ENCODE measurements around the gene KCNG3.

The KCNG3 gene

GRCh38 chr2:42493468-42494354 is at the start of gene KCNG3:
TSS of gene KCNG3 (minus strand) at chr2:42493982. CDS start at chr2:42493501, 481 bp downstream.
- DNase-seq (ENCODE audit: low read depth): no peak

- DNase-seq (ENCODE audit: low read depth): no peak
Observed at GRCh38 chr2:42542871-42543270, 49.1 kb upstream of the KCNG3 start.

- DNase-seq (ENCODE audit: low read depth): no peak
Observed at GRCh38 chr2:42537493-42537892, 43.7 kb upstream of the KCNG3 start.

GRCh38 chr2:42532397-42532796 is 38.6 kb upstream of the KCNG3 start:
- DNase-seq (ENCODE audit: low read depth): no peak

- no peak for DNase-seq (ENCODE audit: low read depth)
Observed at GRCh38 chr2:42523341-42523740, 29.6 kb upstream of the KCNG3 start.

GRCh38 chr2:42522035-42522434 is 28.3 kb upstream of the KCNG3 start:
- DNase-seq (ENCODE audit: low read depth): no peak

- DNase-seq (ENCODE audit: low read depth): no peak
Observed at GRCh38 chr2:42519624-42520023, 25.8 kb upstream of the KCNG3 start.

GRCh38 chr2:42516418-42516901 is 22.7 kb upstream of the KCNG3 start:
- DNase-seq (ENCODE audit: low read depth): no peak

GRCh38 chr2:42513252-42513918 is 19.6 kb upstream of the KCNG3 start:
- no peak for DNase-seq (ENCODE audit: low read depth)

- no peak for DNase-seq (ENCODE audit: low read depth)
Observed at GRCh38 chr2:42510608-42511243, 16.9 kb upstream of the KCNG3 start.

- no peak for DNase-seq (ENCODE audit: low read depth)
Observed at GRCh38 chr2:42510191-42510590, 16.4 kb upstream of the KCNG3 start.

- DNase-seq (ENCODE audit: low read depth): no peak
Observed at GRCh38 chr2:42504364-42505230, 10.8 kb upstream of the KCNG3 start.

- no peak for DNase-seq (ENCODE audit: low read depth)
Observed at GRCh38 chr2:42503291-42503690, 9.5 kb upstream of the KCNG3 start.

GRCh38 chr2:42498497-42498896 is 4.7 kb upstream of the KCNG3 start:
- DNase-seq (ENCODE audit: low read depth): no peak

GRCh38 chr2:42495611-42496010 is 1.8 kb upstream of the KCNG3 start:
- DNase-seq (ENCODE audit: low read depth): no peak

GRCh38 chr2:42495234-42495581 is 1.4 kb upstream of the KCNG3 start:
- no peak for DNase-seq (ENCODE audit: low read depth)

GRCh38 chr2:42494355-42495233 is 812 bp upstream of the KCNG3 start:
- peak; percentile 62 for DNase-seq (ENCODE audit: low read depth)

GRCh38 chr2:42492691-42493467 is 903 bp downstream of the KCNG3 start:
- no peak for DNase-seq (ENCODE audit: low read depth)

- no peak for DNase-seq (ENCODE audit: low read depth)
Observed at GRCh38 chr2:42488297-42488696, 5.5 kb downstream of the KCNG3 start.
